IMR-90 (cell line): Measurements from ENCODE around the gene AK2. TPM values are rescaled to one million over a fixed set of nuclear protein-coding genes. Genes with fewer than 3 reads are reported as not detected.
"Not testable (repeated sequence)": the region's sequence is repeated elsewhere in the genome, so short reads cannot be mapped to it uniquely, and the experiment has no call there.

Source experiments
- ATAC-seq: fragments of 200-7000 bp; cut with Tn5 transposase; 2 replicates; pipeline ENCODE4 v1.9.1; 2020; ENCODE audit warnings: low read depth, mild to moderate bottlenecking, moderate library complexity
- BruUV-seq: library from RNA; stranded (reverse); fragments of 400-500 nt; replicated peaks from 2 replicates; lab custom pipeline; 2021; lab: Mats Ljungman, UMichigan
- CTCF ChIA-PET: fragments of 300-600 bp; formaldehyde crosslinking; extraction: SDS; loops from one replicate; lab custom pipeline; 2021; ENCODE audit warnings: antibody characterized with exemption; lab: Yijun Ruan, JAX
- POLR2A ChIA-PET: fragments of 300-600 bp; sonication (Branson Sonifier 250); formaldehyde crosslinking; loops from one replicate; lab custom pipeline; 2022; ENCODE audit warnings: antibody characterized with exemption; ENCODE audit not compliant: unreplicated experiment; lab: Charles Lee
- DNase-seq: peaks from one replicate; pipeline ENCODE4 v3.0.0; 2013
- H2AFZ ChIP-seq: replicated peaks from 2 replicates; pipeline ENCODE3; 2013; ENCODE audit warnings: low read length, mild to moderate bottlenecking; ENCODE audit not compliant: poor library complexity
- H2AK5ac ChIP-seq: 2 replicates; pipeline ENCODE4 v1.6.1; 2013; ENCODE audit warnings: low read depth, low read length, inconsistent platforms
- H2AK9ac ChIP-seq: replicated peaks from 2 replicates; pipeline ENCODE3; 2013; ENCODE audit warnings: mild to moderate bottlenecking, low read depth, low read length, moderate library complexity; ENCODE audit not compliant: poor library complexity
- H2BK120ac ChIP-seq: 2 replicates; pipeline ENCODE4 v1.6.1; 2013; ENCODE audit warnings: low read depth, low read length, inconsistent platforms
- H2BK15ac ChIP-seq: 3 replicates; pipeline ENCODE4 v1.6.1; 2013; ENCODE audit warnings: low read depth, low read length, inconsistent platforms
- H2BK20ac ChIP-seq: 2 replicates; pipeline ENCODE4 v1.6.1; 2013; ENCODE audit warnings: low read depth, mild to moderate bottlenecking, inconsistent platforms, low read length, moderate library complexity
- H2BK5ac ChIP-seq: 2 replicates; pipeline ENCODE4 v1.6.1; 2013; ENCODE audit warnings: mild to moderate bottlenecking, low read depth, low read length, inconsistent platforms; ENCODE audit not compliant: poor library complexity, severe bottlenecking
- H3K14ac ChIP-seq: replicated peaks from 2 replicates; pipeline ENCODE4 v1.6.1; 2013; ENCODE audit warnings: low read depth, low read length, inconsistent platforms
- H3K18ac ChIP-seq: 2 replicates; pipeline ENCODE4 v1.6.1; 2013; ENCODE audit warnings: low read depth, low read length, control low read depth
- H3K23ac ChIP-seq: 2 replicates; pipeline ENCODE4 v1.6.1; 2013; ENCODE audit warnings: low read depth, low read length, inconsistent platforms
- H3K27ac ChIP-seq: 2 replicates; pipeline ENCODE4 v1.5.1; 2013; ENCODE audit warnings: mild to moderate bottlenecking, control low read depth, low read length; ENCODE audit not compliant: insufficient read depth
- H3K27me3 ChIP-seq: 2 replicates; pipeline ENCODE4 v1.6.1; 2013; ENCODE audit warnings: low read length; ENCODE audit not compliant: control insufficient read depth, insufficient read depth
- H3K36me3 ChIP-seq: 2 replicates; pipeline ENCODE4 v1.6.1; 2013; ENCODE audit warnings: low read length, mixed read lengths; ENCODE audit not compliant: control insufficient read depth, insufficient read depth
- H3K4ac ChIP-seq: 2 replicates; pipeline ENCODE4 v1.6.1; 2013; ENCODE audit warnings: low read depth, low read length, inconsistent platforms
- H3K4me1 ChIP-seq: 2 replicates; pipeline ENCODE4 v1.6.1; 2013; ENCODE audit warnings: low read length, mixed read lengths; ENCODE audit not compliant: control insufficient read depth, insufficient read depth
- H3K4me2 ChIP-seq: 2 replicates; pipeline ENCODE4 v1.6.1; 2013; ENCODE audit warnings: low read depth, mild to moderate bottlenecking, control low read depth, low read length, moderate library complexity
- H3K4me3 ChIP-seq: 2 replicates; pipeline ENCODE4 v1.5.1; 2013; ENCODE audit warnings: low read depth, mild to moderate bottlenecking, control low read depth, low read length, moderate library complexity; ENCODE audit not compliant: insufficient read depth
- H3K56ac ChIP-seq: 2 replicates; pipeline ENCODE4 v1.6.1; 2013; ENCODE audit warnings: low read length, inconsistent platforms; ENCODE audit not compliant: insufficient read depth; ENCODE audit errors: extremely low read depth
- H3K79me1 ChIP-seq, 2 experiments: 2 replicates each; pipeline ENCODE4 v1.6.1; 2013; ENCODE audit warnings: low read length in 2 of 2, inconsistent platforms in 1 of 2, low read depth in 1 of 2
- H3K9ac ChIP-seq: 2 replicates; pipeline ENCODE4 v1.6.1; 2013; ENCODE audit warnings: low read depth, low read length, control low read depth
- H3K9me1 ChIP-seq: 2 replicates; pipeline ENCODE4 v1.6.1; 2013; ENCODE audit warnings: low read length, inconsistent platforms; ENCODE audit not compliant: insufficient read depth
- H3K9me3 ChIP-seq: 2 replicates; pipeline ENCODE4 v1.6.1; 2013; ENCODE audit warnings: low read length; ENCODE audit not compliant: control insufficient read depth, insufficient read depth
- H4K20me1 ChIP-seq: 2 replicates; pipeline ENCODE4 v1.6.1; 2013; ENCODE audit warnings: low read length, inconsistent platforms; ENCODE audit not compliant: insufficient read depth
- H4K5ac ChIP-seq: 2 replicates; pipeline ENCODE4 v1.6.1; 2013; ENCODE audit warnings: mild to moderate bottlenecking, low read depth, low read length, control low read depth
- H4K8ac ChIP-seq, 2 experiments: 2 replicates each; pipeline ENCODE4 v1.6.1; 2013; ENCODE audit warnings: low read depth in 2 of 2, low read length in 2 of 2, control low read depth in 1 of 2, inconsistent platforms in 1 of 2
- H4K91ac ChIP-seq: 2 replicates; pipeline ENCODE4 v1.6.1; 2013; ENCODE audit warnings: low read depth, low read length, inconsistent platforms; ENCODE audit not compliant: insufficient read depth
- WGBS, 2 experiments: methylation state at CpG; one replicate each; pipeline versions ENCODE4 v1.1.5 to v1.1.7; 2013; ENCODE audit warnings: missing lambda C conversion rate in 2 of 2; ENCODE audit not compliant: insufficient read length in 1 of 2; ENCODE audit errors: extremely low coverage in 2 of 2; 5-methylcytosine and 5-hydroxymethylcytosine counted together
- dilution Hi-C: fragments of 300-500 bp; cut with HindIII; formaldehyde crosslinking; loops from one replicate; pipeline ENCODE4 v1.14.3; 2018; ENCODE audit warnings: low sequenced_read_pairs; ENCODE audit not compliant: unreplicated experiment
- in situ Hi-C: fragments of 300-500 bp; cut with MboI; formaldehyde crosslinking; loops from 3 replicates; pipeline ENCODE4 v1.14.3; 2019; ENCODE audit warnings: low sequenced_read_pairs, inconsistent platforms, mixed read lengths
- intact Hi-C: fragments of 100-400 bp; cut with micrococcal nuclease; formaldehyde crosslinking; loops from 2 replicates; pipeline ENCODE4 v1.10.0; 2022
- polyA plus RNA-seq, 3 experiments: library from polyadenylated mRNA; depleted of rRNA; stranded (reverse); fragments of >200 nt; gene quantifications; 2 replicates each; pipeline ENCODE4 v1.2.3, GENCODE V29; 2012; ENCODE audit warnings: low replicate concordance in 1 of 3
- total RNA-seq: library from RNA; depleted of rRNA; stranded (reverse); fragments of >200 nt; gene quantifications from 2 replicates; pipeline ENCODE4 v1.2.3, GENCODE V29; 2012

Gene AK2
- total and polyA plus RNA-seq, 2 of the 4 experiments (the other 2 are of a cell fraction): 118 to 203 TPM

DNA sequence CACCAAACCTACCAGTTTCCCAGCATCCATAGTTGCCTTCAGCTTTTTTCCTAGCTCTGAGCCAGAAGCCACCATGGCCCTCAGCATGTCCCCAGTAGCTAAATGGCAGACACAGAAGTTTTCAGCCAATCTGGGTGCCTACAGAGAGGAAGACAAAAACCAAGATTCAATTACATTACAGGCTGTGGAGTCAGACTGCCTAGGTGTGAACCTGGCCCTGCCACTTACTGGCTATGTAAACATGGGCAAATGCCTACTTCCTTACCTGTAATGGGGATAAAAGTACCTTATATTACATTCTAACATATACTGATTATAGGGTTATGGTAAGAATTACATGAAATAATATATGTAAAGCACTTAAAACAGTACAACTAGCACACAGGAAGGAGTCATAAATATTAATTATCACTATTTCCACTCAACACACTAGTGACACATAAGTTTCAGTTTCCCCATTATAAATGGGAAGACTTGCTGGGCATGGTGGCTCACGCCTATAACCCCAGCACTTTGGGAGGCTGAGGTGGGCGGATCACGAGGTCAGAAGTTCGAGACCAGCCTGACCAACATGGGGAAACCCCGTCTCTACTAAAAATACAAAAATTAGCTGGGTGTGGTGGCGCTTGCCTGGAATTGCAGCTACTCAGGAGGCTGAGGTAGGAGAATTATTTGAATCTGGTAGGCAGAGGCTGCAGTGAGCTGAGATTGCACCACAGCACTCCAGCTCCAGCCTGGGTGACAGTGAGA, 12.1 kb downstream of the AK2 start:
- CTCF ChIA-PET: interaction anchor here (2.1 kb wide), 1 partner anchor 31 kb away, joined by 5 read pairs; no protein-coding TSS in a partner anchor
- H3K18ac ChIP-seq, H3K14ac ChIP-seq, H3K9ac ChIP-seq, BruUV-seq, H3K4me2 ChIP-seq, H2AFZ ChIP-seq, ATAC-seq, H3K4me1 ChIP-seq, H2BK15ac ChIP-seq, H3K27ac ChIP-seq, H4K5ac ChIP-seq, H2AK9ac ChIP-seq, DNase-seq, H2BK120ac ChIP-seq, H2BK20ac ChIP-seq, H4K91ac ChIP-seq, H3K4me3 ChIP-seq, intact Hi-C loops, in situ Hi-C loops, H3K27me3 ChIP-seq, dilution Hi-C loops, H4K8ac ChIP-seq, H3K9me3 ChIP-seq, H2AK5ac ChIP-seq, H3K9me1 ChIP-seq, H3K56ac ChIP-seq, H3K23ac ChIP-seq, H2BK5ac ChIP-seq, H3K4ac ChIP-seq: not testable (repeated sequence)
- peaks cover 15% of the 10 kb centered on the region for H4K20me1 ChIP-seq
- WGBS, 2 experiments: no CpG with 5 or more reads among the region's 6 CpGs
- H3K79me1 ChIP-seq: peaks cover 32 to 49% of the 10 kb centered on the region in 2 experiments
- peaks cover 37% of the 10 kb centered on the region for H3K36me3 ChIP-seq
- POLR2A ChIA-PET: interaction anchor here (0.5 kb wide), 1 partner anchor 11 kb away, joined by 3 read pairs; no protein-coding TSS in a partner anchor
